ENCODE results near the gene TCF3.

The TCF3 gene

DNA sequence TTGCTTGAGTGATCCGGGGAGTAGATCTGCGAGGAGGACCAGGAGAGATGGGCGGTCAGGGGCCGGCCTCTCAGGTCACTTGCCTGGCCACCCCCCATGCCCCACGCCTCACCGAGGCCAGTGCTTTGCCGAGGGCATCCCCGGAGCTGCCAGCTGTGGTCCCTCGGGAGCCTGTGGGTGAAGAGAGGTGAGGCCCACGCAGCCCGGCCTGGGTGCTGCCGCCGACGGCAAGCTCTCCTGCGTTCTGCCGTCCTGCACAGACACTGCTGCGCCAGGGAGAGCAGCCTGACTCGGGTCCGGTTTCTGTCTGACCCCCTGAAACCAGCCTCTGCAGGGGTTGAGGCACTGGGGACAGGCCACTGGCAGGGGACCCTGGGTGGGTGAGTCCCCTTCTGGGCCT is 31.4 kb downstream of the TCF3 start:
- Histone ChIP-seq H3K36me3 (peaks cover 11 to 94% (median 39%) of the 10 kb centered on the region in 3 donors), H3K27ac (no peak overlapping the region), H3K27me3 (no peaks in the 10 kb centered on the region), H3K4me3 (no peak overlapping the region), H3K9me3 (no peaks in the 10 kb centered on the region), H3K4me1 (peaks cover 0 to 5% (median 0%) of the 10 kb centered on the region in 4 donors)
- intact Hi-C loops (cut with DNase I; ENCODE audit: low total_unique reads) = no loop called here
- no peak for DNase-seq
- TF ChIP-seq CTCF (IDR thresholded peaks at IDR 0.05) = no peak

- Histone ChIP-seq H3K4me1 (peaks cover 0 to 5% (median 0%) of the 10 kb centered on the region in 4 donors), H3K27ac (no peak overlapping the region), H3K9me3 (no peaks in the 10 kb centered on the region), H3K36me3 (peaks cover 15 to 94% (median 44%) of the 10 kb centered on the region in 3 donors), H3K27me3 (no peaks in the 10 kb centered on the region), H3K4me3 (no peak overlapping the region)
- TF ChIP-seq CTCF (IDR thresholded peaks at IDR 0.05) = no peak
- DNase-seq = no peak
- intact Hi-C loops (cut with DNase I; ENCODE audit: low total_unique reads) = no loop called here
Measured at GRCh38 chr19:1620502-1620901, 31.9 kb downstream of the TCF3 start.

DNA sequence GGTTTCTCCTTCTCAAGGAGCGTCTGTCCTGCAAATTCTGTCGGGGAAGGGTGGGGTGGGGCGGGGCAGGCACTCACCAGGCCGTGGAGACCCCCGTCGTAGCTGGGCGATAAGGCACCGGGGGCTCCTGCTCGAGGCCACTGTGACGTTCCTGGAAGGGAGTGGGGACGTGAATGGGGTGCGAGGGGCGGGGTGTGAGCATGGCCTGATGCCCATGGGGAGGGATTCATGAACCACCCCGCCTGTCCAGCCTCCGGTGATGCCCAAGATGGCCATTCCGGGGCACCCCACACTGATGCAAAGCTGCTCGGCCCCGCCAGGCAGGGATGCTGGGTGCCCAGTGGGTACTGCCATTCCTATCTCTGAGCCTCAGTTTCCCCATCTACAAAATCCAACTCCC is 32.7 kb downstream of the TCF3 start:
- TF ChIP-seq CTCF (IDR thresholded peaks at IDR 0.05) = no peak
- no peak for DNase-seq
- peaks cover 0 to 5% (median 0%) of the 10 kb centered on the region in 4 donors for H3K4me1 ChIP-seq
- H3K4me3 ChIP-seq = no peak overlapping the region
- no peaks in the 10 kb centered on the region for H3K9me3 ChIP-seq
- no peaks in the 10 kb centered on the region for H3K27me3 ChIP-seq
- peaks cover 22 to 94% (median 52%) of the 10 kb centered on the region in 3 donors for H3K36me3 ChIP-seq
- no peak overlapping the region for H3K27ac ChIP-seq
- intact Hi-C loops (cut with DNase I; ENCODE audit: low total_unique reads) = no loop called here

DNA sequence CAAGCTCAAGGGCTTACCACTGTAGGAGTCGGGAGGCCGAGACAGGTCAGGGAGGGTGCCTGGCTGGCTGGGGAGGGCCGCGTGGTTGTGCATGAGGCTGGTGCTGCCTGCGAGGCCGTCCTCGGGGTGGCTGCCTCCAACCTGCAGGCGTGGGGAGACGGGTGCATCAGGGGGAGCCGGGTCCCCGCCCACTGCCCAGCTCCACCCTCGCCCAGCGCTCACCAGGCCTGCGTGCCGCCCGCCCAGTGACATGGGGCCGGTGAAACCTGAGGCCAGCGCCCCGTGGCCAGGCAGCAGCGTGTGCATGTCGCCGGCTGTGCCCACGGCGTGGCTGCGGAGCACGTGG is 33.3 kb downstream of the TCF3 start:
- H3K27ac ChIP-seq = no peak overlapping the region
- no peak for TF ChIP-seq CTCF (IDR thresholded peaks at IDR 0.05)
- H3K36me3 ChIP-seq = peaks cover 29 to 94% (median 57%) of the 10 kb centered on the region in 3 donors
- DNase-seq = no peak
- no peaks in the 10 kb centered on the region for H3K27me3 ChIP-seq
- peaks cover 0 to 5% (median 0%) of the 10 kb centered on the region in 4 donors for H3K4me1 ChIP-seq
- intact Hi-C loops (cut with DNase I; ENCODE audit: low total_unique reads) = no loop called here
- H3K4me3 ChIP-seq = no peak overlapping the region
- H3K9me3 ChIP-seq = no peaks in the 10 kb centered on the region

DNA sequence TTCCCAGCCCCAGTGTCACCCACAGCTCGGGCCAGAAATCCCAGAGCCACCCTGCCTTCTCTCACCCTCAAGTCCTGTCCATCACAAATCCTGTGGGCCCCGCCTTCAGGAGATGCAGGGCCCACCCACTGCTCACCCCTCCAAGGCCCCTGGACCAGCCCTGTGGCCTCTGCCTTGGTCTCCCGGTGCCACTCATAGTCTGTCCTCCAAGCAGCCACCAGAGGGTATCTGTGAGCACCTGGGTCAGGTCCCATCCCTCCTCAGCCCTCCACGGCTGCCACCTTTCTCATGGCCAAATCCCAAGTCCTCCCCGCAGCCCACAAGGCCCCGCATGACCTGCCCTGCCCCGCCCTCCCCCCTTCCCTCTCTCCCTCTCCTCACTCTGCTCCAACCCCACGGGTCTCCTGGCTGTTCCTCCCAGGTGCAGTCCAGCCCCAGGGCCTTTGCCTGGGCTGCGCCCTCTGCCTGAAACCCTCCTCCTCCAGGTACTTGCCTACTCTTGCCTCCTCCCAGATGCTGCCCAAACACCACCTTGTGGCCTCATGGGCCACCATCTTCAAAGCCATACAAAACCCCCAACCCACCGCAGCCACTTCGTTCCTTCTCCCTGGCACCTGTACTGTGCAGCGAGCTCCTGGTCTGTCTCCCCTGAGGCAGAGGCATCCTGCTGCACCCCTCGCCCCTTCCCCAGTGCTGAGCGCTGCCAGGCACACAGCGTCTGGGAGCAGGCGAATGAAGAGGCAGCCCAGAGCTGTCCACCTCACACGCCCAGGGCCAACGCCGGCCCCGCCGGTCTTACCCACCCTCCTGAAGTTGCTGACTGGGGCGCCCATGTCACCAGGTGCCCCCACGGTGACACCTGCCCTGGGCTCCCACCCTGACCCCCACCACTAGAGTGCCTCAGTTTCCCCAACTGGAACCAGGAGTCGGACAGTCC is 34.0 kb downstream of the TCF3 start:
- H3K9me3 ChIP-seq = no peaks in the 10 kb centered on the region
- DNase-seq = no peak

More for the DNA sequence above, 34.0 kb downstream of the TCF3 start:
- peak in 1 of 2 experiments; percentile 23 for TF ChIP-seq CTCF (IDR thresholded peaks at IDR 0.05)
- H3K27ac ChIP-seq = no peak overlapping the region
- no peak overlapping the region for H3K4me3 ChIP-seq
- H3K4me1 ChIP-seq = peaks cover 0 to 5% (median 0%) of the 10 kb centered on the region in 4 donors
- intact Hi-C loops (cut with DNase I; ENCODE audit: low total_unique reads) = no loop called here
- H3K36me3 ChIP-seq = peaks cover 30 to 94% (median 57%) of the 10 kb centered on the region in 3 donors
- no peaks in the 10 kb centered on the region for H3K27me3 ChIP-seq

All from tibial artery (tissue), 4 donors.